RWPE2 (cell line): ENCODE measurements around the gene USP48.
"Not testable (repeated sequence)": the region's sequence is repeated elsewhere in the genome, so short reads cannot be mapped to it uniquely, and the experiment has no call there.

Experiments used
- ATAC-seq: fragments of 200-7000 bp; cut with Tn5 transposase; 3 replicates; pipeline ENCODE4 v1.9.1; 2021; ENCODE audit warnings: low read depth
- DNase-seq: peaks from one replicate; pipeline ENCODE4 v3.0.0-alpha.2; 2020; ENCODE audit warnings: low spot score
- H3K27ac ChIP-seq: fragments of 450-650 bp; 2 replicates; pipeline ENCODE4 v1.5.1; 2017; ENCODE audit warnings: mild to moderate bottlenecking; ENCODE audit not compliant: poor library complexity, severe bottlenecking
- H3K27me3 ChIP-seq: fragments of 250-450 bp; sonication (Bioruptor Pico); 2 replicates; pipeline ENCODE4 v1.5.1; 2021; ENCODE audit warnings: mild to moderate bottlenecking, moderate library complexity; ENCODE audit not compliant: insufficient read depth, poor library complexity, severe bottlenecking
- H3K36me3 ChIP-seq: fragments of 250-450 bp; sonication (Bioruptor Pico); 2 replicates; pipeline ENCODE4 v1.5.1; 2020; ENCODE audit warnings: low read depth, mild to moderate bottlenecking, moderate library complexity
- H3K4me1 ChIP-seq: fragments of 250-450 bp; sonication (Bioruptor Pico); 2 replicates; pipeline ENCODE4 v1.5.1; 2021; ENCODE audit warnings: mild to moderate bottlenecking, moderate library complexity; ENCODE audit not compliant: insufficient read depth, poor library complexity, severe bottlenecking
- H3K4me3 ChIP-seq: fragments of 250-450 bp; sonication (Bioruptor Pico); 2 replicates; pipeline ENCODE4 v1.5.1; 2021; ENCODE audit warnings: mild to moderate bottlenecking, moderate library complexity; ENCODE audit not compliant: severe bottlenecking
- H3K9me3 ChIP-seq: fragments of 250-450 bp; sonication (Bioruptor Pico); 2 replicates; pipeline ENCODE4 v1.5.1; 2021; ENCODE audit warnings: mild to moderate bottlenecking, moderate library complexity; ENCODE audit not compliant: severe bottlenecking
- CTCF ChIP-seq: fragments of 450-650 bp; IDR thresholded peaks from one replicate; pipeline ENCODE4 v1.5.1; 2017; ENCODE audit warnings: mild to moderate bottlenecking, moderate library complexity; ENCODE audit not compliant: poor library complexity, severe bottlenecking

The USP48 gene

GRCh38 chr1:21674957-21675356, 108.0 kb downstream of the USP48 start:
- Histone ChIP-seq H3K4me3 (no peak overlapping the region), H3K27ac (no peak overlapping the region), H3K27me3 (no peaks in the 10 kb centered on the region), H3K9me3 (no peaks in the 10 kb centered on the region), H3K36me3 (peaks cover 9% of the 10 kb centered on the region), H3K4me1 (no peaks in the 10 kb centered on the region)
- DNase-seq (no peak), ATAC-seq (no peak)
- TF ChIP-seq CTCF: no peak

GRCh38 chr1:21673853-21674252, 109.1 kb downstream of the USP48 start:
- H3K9me3 ChIP-seq, H3K4me1 ChIP-seq, ATAC-seq, H3K4me3 ChIP-seq, H3K27ac ChIP-seq, H3K36me3 ChIP-seq, DNase-seq, H3K27me3 ChIP-seq: not testable (repeated sequence)

- no peaks in the 10 kb centered on the region for H3K9me3 ChIP-seq
- H3K36me3 ChIP-seq: no peaks in the 10 kb centered on the region; the same call in 1 of the 2 replicates
- H3K27ac ChIP-seq: no peak overlapping the region
- TF ChIP-seq CTCF: no peak
- H3K27me3 ChIP-seq: peaks cover 15% of the 10 kb centered on the region
- H3K4me3 ChIP-seq: no peak overlapping the region
- H3K4me1 ChIP-seq: no peaks in the 10 kb centered on the region
- ATAC-seq (0 out of 3 replicates have a peak, but pooled peaks have one; percentile 4), DNase-seq (no peak)
Measured at GRCh38 chr1:21673277-21673780, 109.6 kb downstream of the USP48 start.

- ATAC-seq (no peak), DNase-seq (no peak)
- no peak overlapping the region for H3K27ac ChIP-seq
- H3K36me3 ChIP-seq: no peaks in the 10 kb centered on the region; the same call in 1 of the 2 replicates
- H3K4me1 ChIP-seq: no peaks in the 10 kb centered on the region
- peaks cover 17% of the 10 kb centered on the region for H3K27me3 ChIP-seq
- no peaks in the 10 kb centered on the region for H3K9me3 ChIP-seq
- no peak for TF ChIP-seq CTCF
- no peak overlapping the region for H3K4me3 ChIP-seq
Measured at GRCh38 chr1:21672478-21673276, 110.3 kb downstream of the USP48 start.

GRCh38 chr1:21671915-21672314, 111.0 kb downstream of the USP48 start:
- no peaks in the 10 kb centered on the region for H3K9me3 ChIP-seq
- ATAC-seq: no peak

More at GRCh38 chr1:21671915-21672314, 111.0 kb downstream of the USP48 start:
- no peaks in the 10 kb centered on the region for H3K4me1 ChIP-seq
- DNase-seq: no peak
- no peaks in the 10 kb centered on the region for H3K36me3 ChIP-seq
- no peak overlapping the region for H3K4me3 ChIP-seq
- no peak overlapping the region for H3K27ac ChIP-seq
- no peak for TF ChIP-seq CTCF
- H3K27me3 ChIP-seq: peaks cover 17% of the 10 kb centered on the region
